ENCODE measurements around the gene OPRD1.
A peak's percentile ranks its signal among the peaks of the same experiment; 100 is the strongest.

The OPRD1 gene

GRCh38 chr1:28813931-28814465, 2.0 kb downstream of the OPRD1 start:
- no peak overlapping the region for H2BK5ac ChIP-seq (ENCODE audit: low read depth, low read length, poor library complexity)
- no peak for DNase-seq
- H3K79me2 ChIP-seq (ENCODE audit: control insufficient read depth, insufficient read depth, low read length, poor library complexity) = no peaks in the 10 kb centered on the region
- peak overlapping the region; percentile 45 for H2AK5ac ChIP-seq (ENCODE audit: low read length)
- H3K18ac ChIP-seq (ENCODE audit: low read length) = peak overlapping the region; percentile 7
- peak overlapping the region; percentile 45 for H3K4me2 ChIP-seq (ENCODE audit: low read length)
- H3K4me1 ChIP-seq (ENCODE audit: control insufficient read depth in 1 of 2, insufficient read depth in 2 of 2, low read length in 2 of 2) = peaks cover 40 to 46% of the 10 kb centered on the region in 2 experiments
- peak overlapping the region; percentile 16 for H2BK120ac ChIP-seq (ENCODE audit: insufficient read depth, low read length, poor library complexity)
- H2AFZ ChIP-seq (ENCODE audit: insufficient read depth, low read length, poor library complexity) = no peak overlapping the region
- H3K9ac ChIP-seq (ENCODE audit: low read length) = no peak overlapping the region
- no peaks in the 10 kb centered on the region for H3K36me3 ChIP-seq (ENCODE audit: control insufficient read depth in 1 of 2, insufficient read depth in 2 of 2, low read length in 2 of 2)
- H3K27ac ChIP-seq (ENCODE audit: low read depth, low read length) = no peak overlapping the region
- H3K4ac ChIP-seq (ENCODE audit: low read depth, low read length) = peak overlapping the region; percentile 17
- H3K27me3 ChIP-seq (ENCODE audit: insufficient read depth, low read length) = no peaks in the 10 kb centered on the region
- H3K9me3 ChIP-seq (ENCODE audit: insufficient read depth, low read depth, low read length) = no peaks in the 10 kb centered on the region
- no peak overlapping the region for H3K4me3 ChIP-seq (ENCODE audit: low read depth, low read length)
- H4K91ac ChIP-seq (ENCODE audit: low read depth, low read length) = peak overlapping the region; percentile 45
- WGBS (ENCODE audit: extremely low coverage, insufficient coverage, insufficient read length) = no CpG with 5 or more reads among the region's 15 CpGs
- H3K14ac ChIP-seq (ENCODE audit: low read length) = peak overlapping the region; percentile 6
- H3K79me1 ChIP-seq (ENCODE audit: low read length) = peaks cover 10% of the 10 kb centered on the region
- H3K23ac ChIP-seq (ENCODE audit: low read length) = no peak overlapping the region
- H2BK12ac ChIP-seq (ENCODE audit: low read length) = peak overlapping the region; percentile 72
- H4K12ac ChIP-seq (ENCODE audit: low read depth, low read length) = no peak overlapping the region
- no peak overlapping the region for H4K8ac ChIP-seq (ENCODE audit: low read depth, low read length)

- Histone ChIP-seq H2BK12ac (ENCODE audit: low read length) (no peak overlapping the region), H3K79me2 (ENCODE audit: control insufficient read depth, insufficient read depth, low read length, poor library complexity) (no peaks in the 10 kb centered on the region), H3K9me3 (ENCODE audit: insufficient read depth, low read depth, low read length) (no peaks in the 10 kb centered on the region), H4K91ac (ENCODE audit: low read depth, low read length) (peak overlapping the region; percentile 11), H3K14ac (ENCODE audit: low read length) (peak overlapping the region; percentile 8), H3K4me1 (ENCODE audit: control insufficient read depth in 1 of 2, insufficient read depth in 2 of 2, low read length in 2 of 2) (peaks cover 40 to 46% of the 10 kb centered on the region in 2 experiments), H3K9ac (ENCODE audit: low read length) (no peak overlapping the region), H4K12ac (ENCODE audit: low read depth, low read length) (no peak overlapping the region), H3K4ac (ENCODE audit: low read depth, low read length) (no peak overlapping the region), H2BK120ac (ENCODE audit: insufficient read depth, low read length, poor library complexity) (no peak overlapping the region), H3K23ac (ENCODE audit: low read length) (no peak overlapping the region), H2AFZ (ENCODE audit: insufficient read depth, low read length, poor library complexity) (no peak overlapping the region), H3K18ac (ENCODE audit: low read length) (no peak overlapping the region), H3K4me2 (ENCODE audit: low read length) (no peak overlapping the region), H2BK5ac (ENCODE audit: low read depth, low read length, poor library complexity) (no peak overlapping the region), H4K8ac (ENCODE audit: low read depth, low read length) (no peak overlapping the region), H3K4me3 (ENCODE audit: low read depth, low read length) (no peak overlapping the region), H3K79me1 (ENCODE audit: low read length) (peaks cover 10% of the 10 kb centered on the region), H3K27me3 (ENCODE audit: insufficient read depth, low read length) (no peaks in the 10 kb centered on the region), H2AK5ac (ENCODE audit: low read length) (no peak overlapping the region), H3K27ac (ENCODE audit: low read depth, low read length) (no peak overlapping the region), H3K36me3 (ENCODE audit: control insufficient read depth in 1 of 2, insufficient read depth in 2 of 2, low read length in 2 of 2) (no peaks in the 10 kb centered on the region)
- DNase-seq = no peak
- no CpG with 5 or more reads among the region's 12 CpGs for WGBS (ENCODE audit: extremely low coverage, insufficient coverage, insufficient read length)
Observed at GRCh38 chr1:28815533-28816185, 3.7 kb downstream of the OPRD1 start.

- Histone ChIP-seq H2BK5ac (ENCODE audit: low read depth, low read length, poor library complexity) (no peak overlapping the region), H4K8ac (ENCODE audit: low read depth, low read length) (no peak overlapping the region), H3K79me2 (ENCODE audit: control insufficient read depth, insufficient read depth, low read length, poor library complexity) (no peaks in the 10 kb centered on the region), H3K18ac (ENCODE audit: low read length) (no peak overlapping the region), H3K9ac (ENCODE audit: low read length) (no peak overlapping the region), H2AFZ (ENCODE audit: insufficient read depth, low read length, poor library complexity) (no peak overlapping the region), H3K4me2 (ENCODE audit: low read length) (no peak overlapping the region), H3K79me1 (ENCODE audit: low read length) (peaks cover 8% of the 10 kb centered on the region), H3K27ac (ENCODE audit: low read depth, low read length) (no peak overlapping the region), H3K4ac (ENCODE audit: low read depth, low read length) (no peak overlapping the region), H3K9me3 (ENCODE audit: insufficient read depth, low read depth, low read length) (no peaks in the 10 kb centered on the region), H3K27me3 (ENCODE audit: insufficient read depth, low read length) (no peaks in the 10 kb centered on the region), H4K91ac (ENCODE audit: low read depth, low read length) (no peak overlapping the region), H2BK120ac (ENCODE audit: insufficient read depth, low read length, poor library complexity) (no peak overlapping the region), H2AK5ac (ENCODE audit: low read length) (peak overlapping the region; percentile 24), H3K4me1 (ENCODE audit: control insufficient read depth in 1 of 2, insufficient read depth in 2 of 2, low read length in 2 of 2) (peaks cover 38 to 41% of the 10 kb centered on the region in 2 experiments), H3K23ac (ENCODE audit: low read length) (no peak overlapping the region), H3K36me3 (ENCODE audit: control insufficient read depth in 1 of 2, insufficient read depth in 2 of 2, low read length in 2 of 2) (no peaks in the 10 kb centered on the region), H2BK12ac (ENCODE audit: low read length) (no peak overlapping the region), H3K4me3 (ENCODE audit: low read depth, low read length) (no peak overlapping the region), H4K12ac (ENCODE audit: low read depth, low read length) (no peak overlapping the region), H3K14ac (ENCODE audit: low read length) (no peak overlapping the region)
- no peak for DNase-seq
- WGBS (ENCODE audit: extremely low coverage, insufficient coverage, insufficient read length) = no CpG with 5 or more reads among the region's 7 CpGs
Observed at GRCh38 chr1:28817133-28817532, 5.2 kb downstream of the OPRD1 start.

GRCh38 chr1:28819020-28819419, 7.0 kb downstream of the OPRD1 start:
- Histone ChIP-seq H3K4me3 (ENCODE audit: low read depth, low read length) (no peak overlapping the region), H3K27ac (ENCODE audit: low read depth, low read length) (no peak overlapping the region), H3K18ac (ENCODE audit: low read length) (no peak overlapping the region), H3K4ac (ENCODE audit: low read depth, low read length) (no peak overlapping the region), H3K4me1 (ENCODE audit: control insufficient read depth in 1 of 2, insufficient read depth in 2 of 2, low read length in 2 of 2) (peaks cover 25 to 27% of the 10 kb centered on the region in 2 experiments), H3K27me3 (ENCODE audit: insufficient read depth, low read length) (no peaks in the 10 kb centered on the region), H3K79me1 (ENCODE audit: low read length) (no peaks in the 10 kb centered on the region), H4K12ac (ENCODE audit: low read depth, low read length) (no peak overlapping the region), H4K91ac (ENCODE audit: low read depth, low read length) (no peak overlapping the region), H3K14ac (ENCODE audit: low read length) (no peak overlapping the region), H2BK120ac (ENCODE audit: insufficient read depth, low read length, poor library complexity) (no peak overlapping the region), H3K9me3 (ENCODE audit: insufficient read depth, low read depth, low read length) (no peaks in the 10 kb centered on the region), H3K9ac (ENCODE audit: low read length) (no peak overlapping the region), H3K4me2 (ENCODE audit: low read length) (no peak overlapping the region), H2BK12ac (ENCODE audit: low read length) (no peak overlapping the region), H2AK5ac (ENCODE audit: low read length) (no peak overlapping the region), H4K8ac (ENCODE audit: low read depth, low read length) (no peak overlapping the region), H3K36me3 (ENCODE audit: control insufficient read depth in 1 of 2, insufficient read depth in 2 of 2, low read length in 2 of 2) (no peaks in the 10 kb centered on the region), H3K23ac (ENCODE audit: low read length) (no peak overlapping the region), H2AFZ (ENCODE audit: insufficient read depth, low read length, poor library complexity) (no peak overlapping the region), H2BK5ac (ENCODE audit: low read depth, low read length, poor library complexity) (no peak overlapping the region), H3K79me2 (ENCODE audit: control insufficient read depth, insufficient read depth, low read length, poor library complexity) (no peaks in the 10 kb centered on the region)
- DNase-seq = no peak

Measured in trophoblast cell (in vitro differentiated cells and primary cell).